ENCODE measurements around the gene HCLS1. TPM values are rescaled to one million over a fixed set of nuclear protein-coding genes. Genes with fewer than 3 reads are reported as not detected.
A peak's percentile ranks its signal among the peaks of the same experiment; 100 is the strongest.
"Not testable (repeated sequence)": the region's sequence is repeated elsewhere in the genome, so short reads cannot be mapped to it uniquely, and the experiment has no call there.

The HCLS1 gene
- total RNA-seq, 1 experiment from 2014 or later: 1.2 TPM

DNA sequence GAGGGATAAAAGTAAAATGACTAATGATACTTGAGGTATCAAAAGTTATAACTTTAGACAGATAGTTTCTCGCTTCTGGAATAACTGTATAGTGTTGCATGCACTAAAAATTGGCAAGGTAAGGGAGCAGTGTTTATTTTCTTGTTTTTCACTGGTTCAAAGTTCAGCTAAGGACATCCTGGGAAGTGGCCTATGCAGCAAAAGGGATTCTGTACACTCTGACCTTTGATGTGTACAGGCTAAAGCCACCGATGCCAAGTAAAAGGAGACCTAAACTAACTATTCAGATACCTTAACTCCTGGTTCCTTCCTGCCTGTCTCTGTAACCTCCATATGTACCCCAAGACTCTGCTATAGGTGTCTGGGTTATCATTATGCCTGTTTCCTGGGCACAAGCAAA, 65.9 kb downstream of the HCLS1 start:
- Mint-ChIP-seq H3K36me3 (ENCODE audit: insufficient read depth in 1 of 3, low read depth in 3 of 3) (no peaks in the 10 kb centered on the region; a peak in 1 of 7 replicates), H3K4me3 (no peak overlapping the region), H3K27me3 (ENCODE audit: low read depth) (no peaks in the 10 kb centered on the region), H3K27ac (peak overlapping the region in 2 of 3 experiments; percentile 49 to 97; a peak in 3 of 7 replicates), H3K9me3 (no peaks in the 10 kb centered on the region), H3K4me1 (peaks cover 52 to 54% of the 10 kb centered on the region in 2 experiments)
- Histone ChIP-seq H3K9ac (ENCODE audit: extremely low read depth, insufficient read length, low read length) (no peak overlapping the region), H2BK20ac (ENCODE audit: low read depth, low read length, poor library complexity, severe bottlenecking) (no peak overlapping the region), H4K91ac (ENCODE audit: insufficient read length, low read depth, low read length) (peak overlapping the region; percentile 87), H4K20me1 (ENCODE audit: control insufficient read depth, insufficient read depth, insufficient read length) (no peaks in the 10 kb centered on the region), H3T11ph (ENCODE audit: low read length) (no peak overlapping the region), H3K4ac (ENCODE audit: low read depth, low read length) (no peak overlapping the region), H2AK5ac (ENCODE audit: insufficient read length, low read length) (no peak overlapping the region), H3K79me1 (ENCODE audit: insufficient read depth, low read depth, low read length, poor library complexity, severe bottlenecking) (no peaks in the 10 kb centered on the region), H2BK12ac (ENCODE audit: insufficient read length, low read depth, low read length) (peak overlapping the region; percentile 91), H2BK5ac (ENCODE audit: insufficient read length, low read length) (no peak overlapping the region), H3K56ac (ENCODE audit: insufficient read length, low read depth, low read length) (no peak overlapping the region), H3K23me2 (ENCODE audit: insufficient read length, low read depth, low read length, poor library complexity, severe bottlenecking) (no peaks in the 10 kb centered on the region), H3K4me2 (ENCODE audit: insufficient read depth, insufficient read length, low read length) (no peak overlapping the region), H2AFZ (ENCODE audit: low read length) (no peak overlapping the region), H3K23ac (ENCODE audit: insufficient read length, low read depth, low read length) (no peak overlapping the region), H3K14ac (ENCODE audit: insufficient read depth, low read length) (no peak overlapping the region), H3K79me2 (ENCODE audit: insufficient read depth, low read length) (no peaks in the 10 kb centered on the region), H3K27ac (ENCODE audit: insufficient read length, low read depth, low read length) (no peak overlapping the region), H3K9me3 (ENCODE audit: control insufficient read depth, low read depth, low read length) (no peaks in the 10 kb centered on the region), H3K27me3 (ENCODE audit: insufficient read depth, low read length) (no peaks in the 10 kb centered on the region), H4K5ac (ENCODE audit: insufficient read length, low read depth, low read length) (no peak overlapping the region), H3K4me1 (ENCODE audit: insufficient read depth, low read length) (peaks cover 12% of the 10 kb centered on the region; the same call in 1 of the 2 replicates), H4K8ac (replicated peaks; ENCODE audit: insufficient read length, low read depth, low read length) (no peak overlapping the region), H2BK15ac (ENCODE audit: low read depth, low read length) (0 out of 2 replicates have a peak overlapping the region, but pooled peaks have one; percentile 70), H2BK120ac (ENCODE audit: low read depth, low read length, poor library complexity, severe bottlenecking) (no peak overlapping the region), H3K18ac (ENCODE audit: insufficient read length, low read depth, low read length) (peak overlapping the region; percentile 37)
- no peak for DNase-seq
- no peak for TF ChIP-seq CTCF (conservative IDR thresholded peaks at IDR 0.05)
- WGBS (ENCODE audit: extremely low coverage, insufficient read length, low lambda C conversion rate): no CpG with 5 or more reads among the region's 2 CpGs

- H3K4me1 Mint-ChIP-seq: peaks cover 52 to 55% of the 10 kb centered on the region in 2 experiments
- not testable (repeated sequence) for H3K79me2 ChIP-seq (ENCODE audit: insufficient read depth, low read length); H3K9ac ChIP-seq (ENCODE audit: extremely low read depth, insufficient read length, low read length); H4K5ac ChIP-seq (ENCODE audit: insufficient read length, low read depth, low read length); H3K9me3 Mint-ChIP-seq; H2AK5ac ChIP-seq (ENCODE audit: insufficient read length, low read length); H3K27me3 ChIP-seq (ENCODE audit: insufficient read depth, low read length); H4K20me1 ChIP-seq (ENCODE audit: control insufficient read depth, insufficient read depth, insufficient read length); H2AFZ ChIP-seq (ENCODE audit: low read length); H2BK15ac ChIP-seq (ENCODE audit: low read depth, low read length); H3K36me3 Mint-ChIP-seq (ENCODE audit: insufficient read depth in 1 of 3, low read depth in 3 of 3); H4K8ac ChIP-seq (replicated peaks; ENCODE audit: insufficient read length, low read depth, low read length); H3K4ac ChIP-seq (ENCODE audit: low read depth, low read length); H3K27me3 Mint-ChIP-seq (ENCODE audit: low read depth); H3K56ac ChIP-seq (ENCODE audit: insufficient read length, low read depth, low read length); H3K79me1 ChIP-seq (ENCODE audit: insufficient read depth, low read depth, low read length, poor library complexity, severe bottlenecking); H2BK20ac ChIP-seq (ENCODE audit: low read depth, low read length, poor library complexity, severe bottlenecking); DNase-seq; H3K14ac ChIP-seq (ENCODE audit: insufficient read depth, low read length); H3K9me3 ChIP-seq (ENCODE audit: control insufficient read depth, low read depth, low read length); H4K91ac ChIP-seq (ENCODE audit: insufficient read length, low read depth, low read length); H3K23ac ChIP-seq (ENCODE audit: insufficient read length, low read depth, low read length); H3K23me2 ChIP-seq (ENCODE audit: insufficient read length, low read depth, low read length, poor library complexity, severe bottlenecking); H2BK12ac ChIP-seq (ENCODE audit: insufficient read length, low read depth, low read length)
- H3K4me3 Mint-ChIP-seq: peak overlapping the region in 1 of 2 experiments; percentile 69; a peak in 4 of 5 replicates
- no CpG with 5 or more reads among the region's 4 CpGs for WGBS (ENCODE audit: extremely low coverage, insufficient read length, low lambda C conversion rate)
- Histone ChIP-seq H3K18ac (ENCODE audit: insufficient read length, low read depth, low read length) (peak overlapping the region; percentile 86), H2BK5ac (ENCODE audit: insufficient read length, low read length) (peak overlapping the region; percentile 57), H3T11ph (ENCODE audit: low read length) (peak overlapping the region; percentile 77), H3K4me1 (ENCODE audit: insufficient read depth, low read length) (peaks cover 12% of the 10 kb centered on the region; the same call in 1 of the 2 replicates), H3K27ac (ENCODE audit: insufficient read length, low read depth, low read length) (peak overlapping the region; percentile 99), H3K4me2 (ENCODE audit: insufficient read depth, insufficient read length, low read length) (peak overlapping the region; percentile 38), H2BK120ac (ENCODE audit: low read depth, low read length, poor library complexity, severe bottlenecking) (peak overlapping the region; percentile 80)
- H3K27ac Mint-ChIP-seq: peak overlapping the region; percentile 99
Measured at GRCh38 chr3:121593806-121594205, 66.9 kb downstream of the HCLS1 start.

Data from H9 (cell line).